Prostate gland (tissue), 2 donors: ENCODE data around the gene AHNAK2. TPM values are rescaled to one million over a fixed set of nuclear protein-coding genes. Genes with fewer than 3 reads are reported as not detected.
A peak's percentile ranks its signal among the peaks of the same experiment; 100 is the strongest.

Experiments
- DNase-seq: peaks from one replicate; pipeline ENCODE4 v3.0.0-alpha.2; 2019; ENCODE audit warnings: low spot score
- H3K27ac ChIP-seq, 2 donors: fragments of 200-600 bp; sonication (generic); 2 replicates each; pipeline ENCODE4 v1.5.1; 2017 to 2019
- H3K27me3 ChIP-seq: fragments of 200-600 bp; sonication (generic); replicated peaks from 2 replicates; pipeline ENCODE4 v1.5.1; 2019; ENCODE audit not compliant: insufficient read depth
- H3K36me3 ChIP-seq, 2 donors: fragments of 200-600 bp; sonication (generic); 1 replicate in 1 of 2; 2 replicates in 1 of 2; pipeline versions ENCODE4 v1.5.1 to v1.8.1; 2017 to 2019
- H3K4me1 ChIP-seq: fragments of 200-600 bp; sonication (generic); replicated peaks from 2 replicates; pipeline ENCODE4 v1.5.1; 2019
- H3K4me3 ChIP-seq, 2 donors: fragments of 200-600 bp; sonication (generic); 2 replicates each; pipeline ENCODE4 v1.5.1; 2017 to 2019
- H3K9me3 ChIP-seq: fragments of 200-600 bp; sonication (generic); 2 replicates; pipeline ENCODE4 v1.5.1; 2017
- POLR2A ChIP-seq: fragments of 450-650 bp; IDR thresholded peaks from one replicate; pipeline ENCODE4 v1.6.1; 2016; ENCODE audit warnings: antibody characterized with exemption, mild to moderate bottlenecking
- POLR2AphosphoS5 ChIP-seq: sonication (generic); formaldehyde crosslinking; IDR thresholded peaks from one replicate; pipeline ENCODE4 v1.6.1; 2017; ENCODE audit warnings: antibody characterized with exemption
- WGBS: methylation state at CpG from one replicate; pipeline ENCODE4 v1.1.5; 2018; 5-methylcytosine and 5-hydroxymethylcytosine counted together
- intact Hi-C: fragments of 100-400 bp; cut with DNase I; formaldehyde crosslinking; loops from one replicate; pipeline ENCODE4 v1.14.2; 2022
- total RNA-seq, 2 donors: library from RNA; depleted of rRNA; stranded (reverse); fragments of >200 nt; gene quantifications; one replicate each; pipeline ENCODE4 v1.1.0, GENCODE V29; 2016
- TF ChIP-seq, protein P1 (sequence below), 4 experiments: fragments of 200-600 bp in 2 of 4; fragments of 450-650 bp in 2 of 4; sonication (generic) in 2 of 4; IDR thresholded peaks; 1 replicate in 3 of 4; 2 replicates in 1 of 4; pipeline ENCODE4 v1.5.1; 2016 to 2019; ENCODE audit warnings: antibody characterized with exemption in 4 of 4, mild to moderate bottlenecking in 2 of 4, moderate library complexity in 2 of 4

AHNAK2 gene
- total RNA-seq, 2 donors from 2014 or later: 18.3 to 27.2 TPM

DNA sequence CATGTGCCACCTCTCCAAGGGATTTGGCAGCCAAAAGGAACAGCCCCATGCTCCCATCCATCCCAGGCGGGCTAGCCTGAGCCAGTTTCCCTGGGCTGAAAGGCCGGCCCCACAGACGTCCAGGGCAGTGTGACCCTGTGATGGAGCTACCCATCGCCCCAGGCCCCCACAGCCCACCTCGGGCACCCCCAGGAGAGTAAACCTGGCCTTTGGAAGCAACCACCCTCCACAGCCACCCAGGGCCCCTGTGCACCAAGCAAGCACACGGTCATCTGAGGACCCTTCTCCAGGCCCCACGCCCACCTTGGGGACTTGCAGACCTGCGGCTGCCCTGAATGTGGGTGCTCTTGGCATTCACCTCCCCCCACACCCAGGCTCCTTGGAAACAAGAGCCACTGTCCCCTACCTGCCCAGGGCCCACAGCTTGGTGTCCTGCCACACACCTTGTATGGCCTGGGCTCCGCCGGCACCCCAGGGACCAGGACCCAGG is 8.4 kb downstream of the AHNAK2 start:
- intact Hi-C loops: loop anchor here (5.0 kb wide), 1 partner anchor 37 kb away; no protein-coding TSS in a partner anchor
- 90% methylated on average over 7 of the region's 10 CpGs for WGBS
- Histone ChIP-seq H3K36me3 (no peaks in the 10 kb centered on the region), H3K9me3 (no peaks in the 10 kb centered on the region), H3K4me1 (peaks cover 46% of the 10 kb centered on the region), H3K27ac (peak overlapping the region; percentile 62 to 83), H3K4me3 (peak overlapping the region; percentile 5 to 11), H3K27me3 (no peaks in the 10 kb centered on the region)
- TF ChIP-seq POLR2AphosphoS5: no peak
- TF ChIP-seq, protein P1, sequence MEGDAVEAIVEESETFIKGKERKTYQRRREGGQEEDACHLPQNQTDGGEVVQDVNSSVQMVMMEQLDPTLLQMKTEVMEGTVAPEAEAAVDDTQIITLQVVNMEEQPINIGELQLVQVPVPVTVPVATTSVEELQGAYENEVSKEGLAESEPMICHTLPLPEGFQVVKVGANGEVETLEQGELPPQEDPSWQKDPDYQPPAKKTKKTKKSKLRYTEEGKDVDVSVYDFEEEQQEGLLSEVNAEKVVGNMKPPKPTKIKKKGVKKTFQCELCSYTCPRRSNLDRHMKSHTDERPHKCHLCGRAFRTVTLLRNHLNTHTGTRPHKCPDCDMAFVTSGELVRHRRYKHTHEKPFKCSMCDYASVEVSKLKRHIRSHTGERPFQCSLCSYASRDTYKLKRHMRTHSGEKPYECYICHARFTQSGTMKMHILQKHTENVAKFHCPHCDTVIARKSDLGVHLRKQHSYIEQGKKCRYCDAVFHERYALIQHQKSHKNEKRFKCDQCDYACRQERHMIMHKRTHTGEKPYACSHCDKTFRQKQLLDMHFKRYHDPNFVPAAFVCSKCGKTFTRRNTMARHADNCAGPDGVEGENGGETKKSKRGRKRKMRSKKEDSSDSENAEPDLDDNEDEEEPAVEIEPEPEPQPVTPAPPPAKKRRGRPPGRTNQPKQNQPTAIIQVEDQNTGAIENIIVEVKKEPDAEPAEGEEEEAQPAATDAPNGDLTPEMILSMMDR (IDR thresholded peaks at IDR 0.05): no peak
- no peak for TF ChIP-seq POLR2A
- DNase-seq: no peak

DNA sequence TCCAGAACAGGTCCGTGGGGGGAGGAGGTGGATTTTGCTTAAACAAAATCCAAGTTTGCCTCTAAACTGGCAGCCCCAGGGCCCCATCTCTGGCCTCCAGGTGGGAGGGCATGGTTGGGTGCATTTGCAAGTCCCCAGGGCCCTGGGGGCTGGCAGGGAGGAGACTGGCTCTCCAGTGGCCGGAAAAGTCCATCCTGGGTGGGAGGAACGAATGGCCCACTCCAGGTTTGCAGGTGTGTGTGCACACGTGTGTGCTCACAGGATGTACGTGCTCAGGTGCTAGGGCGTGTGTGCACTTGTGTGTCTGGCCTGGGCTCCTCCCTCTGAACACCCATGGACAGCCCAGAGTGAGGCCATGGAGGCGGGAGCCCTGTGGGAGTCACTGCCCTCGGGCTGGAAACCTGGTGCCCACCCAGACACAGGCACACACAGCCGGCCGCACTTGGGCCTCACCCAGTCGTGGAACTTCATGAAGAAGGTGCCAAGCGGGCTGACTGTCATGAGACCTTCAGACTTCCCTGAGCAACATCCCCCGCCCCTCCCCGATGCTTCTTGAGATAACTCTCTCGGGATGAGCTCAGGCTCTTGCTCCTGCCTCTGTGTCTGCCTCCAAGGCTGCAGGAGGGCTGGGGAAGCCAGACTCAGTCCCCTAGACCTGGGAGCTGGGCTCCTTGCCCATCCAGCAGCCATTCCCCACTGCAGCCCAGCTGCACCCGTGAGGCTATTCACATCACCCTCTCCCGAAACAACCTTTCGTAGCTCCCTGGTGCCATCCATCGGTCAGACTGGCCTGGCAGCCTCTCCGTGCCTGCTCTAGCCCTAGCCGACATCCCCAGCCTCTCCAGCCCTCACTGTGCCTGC is 9.4 kb downstream of the AHNAK2 start:
- WGBS: 15% methylated on average over 21 of the region's 21 CpGs
- no peaks in the 10 kb centered on the region for H3K9me3 ChIP-seq
- H3K27ac ChIP-seq: peak overlapping the region; percentile 62 to 83
- peaks cover 40% of the 10 kb centered on the region for H3K4me1 ChIP-seq
- H3K4me3 ChIP-seq: peak overlapping the region in 1 of 2 donors; percentile 19
- no peaks in the 10 kb centered on the region for H3K36me3 ChIP-seq
- TF ChIP-seq, protein P1 (IDR thresholded peaks at IDR 0.05): peak in 1 of 4 experiments; percentile 50
- TF ChIP-seq POLR2AphosphoS5 (peak; percentile 3), POLR2A (peak; percentile 16)
- intact Hi-C loops: loop anchor here (5.0 kb wide), 1 partner anchor 36 kb away; no protein-coding TSS in a partner anchor
- H3K27me3 ChIP-seq: no peaks in the 10 kb centered on the region
- peak; percentile 46 for DNase-seq

DNA sequence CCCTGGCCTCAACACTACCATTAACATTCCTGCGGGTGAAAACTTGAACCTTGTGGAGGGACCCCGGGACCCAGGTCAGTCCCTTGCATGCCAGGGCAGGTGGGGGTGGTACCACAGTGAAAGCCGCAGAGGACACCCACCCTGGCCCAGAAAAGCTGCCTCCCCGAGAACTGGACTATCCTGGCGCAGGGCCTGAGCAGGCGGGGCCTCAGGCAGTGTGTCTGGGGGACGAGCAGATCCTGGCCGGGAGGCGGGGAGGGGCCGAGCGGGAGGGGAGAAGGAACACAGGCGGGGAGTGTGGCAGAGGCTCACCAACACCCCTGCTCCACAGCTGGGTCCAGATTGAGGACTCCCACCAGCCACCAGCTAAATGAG is 10.0 kb downstream of the AHNAK2 start:
- Histone ChIP-seq H3K27ac (peak overlapping the region; percentile 62 to 83), H3K9me3 (no peaks in the 10 kb centered on the region), H3K27me3 (no peaks in the 10 kb centered on the region), H3K4me3 (peak overlapping the region; percentile 8 to 19), H3K36me3 (no peaks in the 10 kb centered on the region), H3K4me1 (peaks cover 34% of the 10 kb centered on the region)
- TF ChIP-seq, protein P1 (IDR thresholded peaks at IDR 0.05): no peak
- 3% methylated on average over 12 of the region's 12 CpGs for WGBS
- DNase-seq: peak; percentile 66
- intact Hi-C loops: loop anchor here (5.0 kb wide), 1 partner anchor 36 kb away; no protein-coding TSS in a partner anchor

DNA sequence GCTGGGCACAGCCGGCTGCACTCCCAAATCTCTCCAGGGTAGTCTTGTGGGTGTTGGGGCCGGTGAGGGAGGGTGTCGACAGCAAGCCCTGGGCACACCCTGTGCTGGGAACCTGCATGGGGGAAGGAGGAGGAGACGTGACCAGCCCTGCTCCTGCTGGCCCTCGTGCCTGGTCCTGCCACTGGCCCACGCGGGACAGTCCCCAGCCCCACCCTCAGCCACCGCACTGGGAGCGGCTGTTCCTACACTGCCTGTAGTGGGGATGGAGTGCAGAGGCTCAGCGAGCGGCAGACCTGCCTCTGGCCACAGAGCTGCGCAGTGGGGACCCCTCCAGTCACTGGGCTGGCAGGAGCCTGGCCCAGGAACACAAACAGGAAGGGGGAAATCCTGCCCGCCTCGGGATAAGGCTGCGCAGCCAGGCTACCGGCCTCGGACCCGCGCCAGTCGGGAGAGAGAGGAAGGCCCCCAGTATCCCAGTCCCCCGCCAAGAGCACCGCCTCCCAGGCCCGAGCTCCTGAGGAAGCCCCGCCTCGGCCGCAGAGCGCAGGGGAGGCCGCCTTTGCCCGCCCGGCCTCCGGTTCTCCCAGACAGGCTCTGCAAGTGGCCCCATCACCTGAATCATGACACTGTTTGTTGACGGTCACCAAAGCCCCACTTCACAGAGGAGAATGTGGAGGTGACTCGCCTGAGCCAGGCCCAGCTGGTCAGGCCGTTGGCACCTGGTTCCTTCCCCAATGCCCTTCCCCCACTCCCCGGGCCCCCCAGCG is 10.6 kb downstream of the AHNAK2 start:
- TF ChIP-seq POLR2A (peak; percentile 72), POLR2AphosphoS5 (peak; percentile 54)
- TF ChIP-seq, protein P1 (IDR thresholded peaks at IDR 0.05): peak in 1 of 4 experiments; percentile 9
- Histone ChIP-seq H3K27ac (peak overlapping the region; percentile 62 to 83), H3K9me3 (no peaks in the 10 kb centered on the region), H3K4me1 (peaks cover 29% of the 10 kb centered on the region), H3K4me3 (peak overlapping the region; percentile 8 to 19), H3K27me3 (no peaks in the 10 kb centered on the region), H3K36me3 (no peaks in the 10 kb centered on the region)
- DNase-seq: peak; percentile 62
- intact Hi-C loops: loop anchor here (5.0 kb wide), 1 partner anchor 35 kb away; no protein-coding TSS in a partner anchor
- WGBS: 3% methylated on average over 35 of the region's 36 CpGs
